Iris pigment epithelial cell (primary cell): Measurements from ENCODE around the gene MPP7.
A peak's percentile ranks its signal among the peaks of the same experiment; 100 is the strongest.
"Not testable (repeated sequence)": the region's sequence is repeated elsewhere in the genome, so short reads cannot be mapped to it uniquely, and the experiment has no call there.

Experiments
- DNase-seq: peaks from one replicate; pipeline ENCODE4 v3.0.0-alpha.2; 2011; ENCODE audit warnings: low read depth

Gene MPP7

GRCh38 chr10:28302638-28303488, at the start of gene MPP7:
Gene MPP7, minus strand, starts transcription at chr10:28303064. Its CDS starts 64,460 bp downstream, at chr10:28238604.
- DNase-seq, result peak; percentile 99

GRCh38 chr10:28349892-28350291, 47.0 kb upstream of the MPP7 start:
- no peak for DNase-seq

GRCh38 chr10:28343987-28344895, 41.4 kb upstream of the MPP7 start:
- DNase-seq, result no peak

- DNase-seq, result no peak
Measured at GRCh38 chr10:28343252-28343651, 40.4 kb upstream of the MPP7 start.

GRCh38 chr10:28341679-28342078, 38.8 kb upstream of the MPP7 start:
- not testable (repeated sequence) for DNase-seq

GRCh38 chr10:28332726-28333125, 29.9 kb upstream of the MPP7 start:
- DNase-seq, result no peak

GRCh38 chr10:28331841-28332240, 29.0 kb upstream of the MPP7 start:
- DNase-seq, result peak; percentile 95

GRCh38 chr10:28331066-28331465, 28.2 kb upstream of the MPP7 start:
- no peak for DNase-seq

- DNase-seq, result peak; percentile 27
Measured at GRCh38 chr10:28328346-28328745, 25.5 kb upstream of the MPP7 start.

- peak; percentile 54 for DNase-seq
Measured at GRCh38 chr10:28327491-28327880, 24.6 kb upstream of the MPP7 start.

- peak; percentile 66 for DNase-seq
Measured at GRCh38 chr10:28326516-28327490, 23.9 kb upstream of the MPP7 start.

- no peak for DNase-seq
Measured at GRCh38 chr10:28320799-28321198, 17.9 kb upstream of the MPP7 start.

GRCh38 chr10:28320090-28320489, 17.2 kb upstream of the MPP7 start:
- no peak for DNase-seq

GRCh38 chr10:28319061-28319460, 16.2 kb upstream of the MPP7 start:
- DNase-seq, result not testable (repeated sequence)

- DNase-seq, result no peak
Measured at GRCh38 chr10:28318626-28319025, 15.8 kb upstream of the MPP7 start.

GRCh38 chr10:28317760-28318159, 14.9 kb upstream of the MPP7 start:
- DNase-seq, result no peak

- DNase-seq, result no peak
Measured at GRCh38 chr10:28316696-28317095, 13.8 kb upstream of the MPP7 start.

- no peak for DNase-seq
Measured at GRCh38 chr10:28315140-28315539, 12.3 kb upstream of the MPP7 start.

- no peak for DNase-seq
Measured at GRCh38 chr10:28314211-28314610, 11.3 kb upstream of the MPP7 start.

GRCh38 chr10:28312572-28312971, 9.7 kb upstream of the MPP7 start:
- DNase-seq, result no peak

- no peak for DNase-seq
Measured at GRCh38 chr10:28311104-28311503, 8.2 kb upstream of the MPP7 start.

- DNase-seq, result no peak
Measured at GRCh38 chr10:28307267-28307666, 4.4 kb upstream of the MPP7 start.
